Stimulated activated effector memory CD8-positive, alpha-beta T cell treated with anti-CD3 and anti-CD28 coated beads, Interleukin-12 subunit alpha, Interleukin-12 subunit beta, amount 100 ng/mL, for 72 hours (primary cell): ENCODE measurements around the gene CACTIN.

Experiments used
- ATAC-seq: fragments of 150-1000 bp; cut with Tn5 transposase; 2 replicates; pipeline ENCODE4 v1.10.0; 2021
- DNase-seq, 2 donors: peaks; one replicate each; pipeline ENCODE4 v3.0.0; 2021 to 2022; ENCODE audit warnings: low spot score in 2 of 2
- H3K27ac Mint-ChIP-seq: one replicate; pipeline ENCODE4 v1.8.0; 2022; ENCODE audit warnings: mild to moderate bottlenecking, mixed read lengths
- H3K36me3 Mint-ChIP-seq: one replicate; pipeline ENCODE4 v1.8.0; 2022; ENCODE audit warnings: mild to moderate bottlenecking, mixed read lengths
- H3K4me1 Mint-ChIP-seq: one replicate; pipeline ENCODE4 v1.8.0; 2022; ENCODE audit warnings: mixed read lengths
- H3K4me3 Mint-ChIP-seq: one replicate; pipeline ENCODE4 v1.8.0; 2022; ENCODE audit warnings: mild to moderate bottlenecking, mixed read lengths
- H3K9me3 Mint-ChIP-seq: one replicate; pipeline ENCODE4 v1.8.0; 2022; ENCODE audit warnings: mixed read lengths

Gene CACTIN

GRCh38 chr19:3643674-3644313, 17.2 kb upstream of the CACTIN start:
- Mint-ChIP-seq H3K9me3 (no peaks in the 10 kb centered on the region), H3K4me3 (no peak overlapping the region), H3K4me1 (no peaks in the 10 kb centered on the region), H3K27ac (no peak overlapping the region), H3K36me3 (peaks cover 63% of the 10 kb centered on the region)
- ATAC-seq (no peak), DNase-seq (no peak)

- ATAC-seq, result peak; percentile 19
- H3K4me3 Mint-ChIP-seq, result no peak overlapping the region
- H3K9me3 Mint-ChIP-seq, result no peaks in the 10 kb centered on the region
- no peak overlapping the region for H3K27ac Mint-ChIP-seq
- peak in 1 of 2 donors; percentile 39 for DNase-seq
- peaks cover 67% of the 10 kb centered on the region for H3K36me3 Mint-ChIP-seq
- no peaks in the 10 kb centered on the region for H3K4me1 Mint-ChIP-seq
Measured at GRCh38 chr19:3642987-3643673, 16.5 kb upstream of the CACTIN start.

- Mint-ChIP-seq H3K4me3 (no peak overlapping the region), H3K27ac (no peak overlapping the region)
- no peak for ATAC-seq
Measured at GRCh38 chr19:3642296-3642695, 15.7 kb upstream of the CACTIN start.

GRCh38 chr19:3641515-3642269, 15.1 kb upstream of the CACTIN start:
- no peak for ATAC-seq
- no peaks in the 10 kb centered on the region for H3K4me1 Mint-ChIP-seq
- no peak for DNase-seq
- no peak overlapping the region for H3K4me3 Mint-ChIP-seq
- no peak overlapping the region for H3K27ac Mint-ChIP-seq
- H3K36me3 Mint-ChIP-seq, result peaks cover 67% of the 10 kb centered on the region
- H3K9me3 Mint-ChIP-seq, result no peaks in the 10 kb centered on the region

More at GRCh38 chr19:3642296-3642695, 15.7 kb upstream of the CACTIN start:
- Mint-ChIP-seq H3K36me3 (peaks cover 64% of the 10 kb centered on the region), H3K9me3 (no peaks in the 10 kb centered on the region), H3K4me1 (no peaks in the 10 kb centered on the region)
- no peak for DNase-seq

- H3K4me3 Mint-ChIP-seq, result no peak overlapping the region
- DNase-seq, result no peak
- H3K9me3 Mint-ChIP-seq, result no peaks in the 10 kb centered on the region
- no peak for ATAC-seq
- H3K36me3 Mint-ChIP-seq, result peaks cover 71% of the 10 kb centered on the region
- no peaks in the 10 kb centered on the region for H3K4me1 Mint-ChIP-seq
- no peak overlapping the region for H3K27ac Mint-ChIP-seq
Measured at GRCh38 chr19:3639479-3639878, 12.9 kb upstream of the CACTIN start.

- peaks cover 81% of the 10 kb centered on the region for H3K36me3 Mint-ChIP-seq
- no peaks in the 10 kb centered on the region for H3K4me1 Mint-ChIP-seq
- ATAC-seq, result no peak
- no peak for DNase-seq
- no peak overlapping the region for H3K4me3 Mint-ChIP-seq
- no peaks in the 10 kb centered on the region for H3K9me3 Mint-ChIP-seq
- peak overlapping the region; percentile 79 for H3K27ac Mint-ChIP-seq
Measured at GRCh38 chr19:3638208-3639193, 11.9 kb upstream of the CACTIN start.

- Mint-ChIP-seq H3K4me1 (no peaks in the 10 kb centered on the region), H3K27ac (no peak overlapping the region), H3K4me3 (no peak overlapping the region), H3K9me3 (no peaks in the 10 kb centered on the region), H3K36me3 (peaks cover 83% of the 10 kb centered on the region)
- DNase-seq (no peak), ATAC-seq (no peak)
Measured at GRCh38 chr19:3637621-3638020, 11.0 kb upstream of the CACTIN start.

GRCh38 chr19:3636962-3637361, 10.4 kb upstream of the CACTIN start:
- no peaks in the 10 kb centered on the region for H3K4me1 Mint-ChIP-seq
- no peak for DNase-seq
- H3K4me3 Mint-ChIP-seq, result no peak overlapping the region
- peaks cover 85% of the 10 kb centered on the region for H3K36me3 Mint-ChIP-seq
- no peaks in the 10 kb centered on the region for H3K9me3 Mint-ChIP-seq
- H3K27ac Mint-ChIP-seq, result no peak overlapping the region
- ATAC-seq, result no peak

- Mint-ChIP-seq H3K4me3 (no peak overlapping the region), H3K9me3 (no peaks in the 10 kb centered on the region), H3K36me3 (peaks cover 85% of the 10 kb centered on the region), H3K4me1 (no peaks in the 10 kb centered on the region), H3K27ac (no peak overlapping the region)
- ATAC-seq, result no peak
- DNase-seq, result no peak
Measured at GRCh38 chr19:3636506-3636905, 9.9 kb upstream of the CACTIN start.

GRCh38 chr19:3634496-3635045, 8.0 kb upstream of the CACTIN start:
- Mint-ChIP-seq H3K9me3 (no peaks in the 10 kb centered on the region), H3K4me3 (no peak overlapping the region), H3K4me1 (peaks cover 8% of the 10 kb centered on the region), H3K27ac (peak overlapping the region; percentile 81), H3K36me3 (peaks cover 81% of the 10 kb centered on the region)
- ATAC-seq, result no peak
- DNase-seq, result no peak

- Mint-ChIP-seq H3K4me3 (no peak overlapping the region), H3K9me3 (no peaks in the 10 kb centered on the region), H3K36me3 (peaks cover 71% of the 10 kb centered on the region), H3K4me1 (peaks cover 8% of the 10 kb centered on the region), H3K27ac (peak overlapping the region; percentile 76)
- ATAC-seq (no peak), DNase-seq (no peak)
Measured at GRCh38 chr19:3633559-3633988, 7.0 kb upstream of the CACTIN start.

GRCh38 chr19:3632739-3633558, 6.4 kb upstream of the CACTIN start:
- peaks cover 8% of the 10 kb centered on the region for H3K4me1 Mint-ChIP-seq

GRCh38 chr19:3632098-3632497, 5.5 kb upstream of the CACTIN start:
- H3K27ac Mint-ChIP-seq, result no peak overlapping the region
- no peaks in the 10 kb centered on the region for H3K9me3 Mint-ChIP-seq
- DNase-seq, result no peak
- no peak overlapping the region for H3K4me3 Mint-ChIP-seq
- H3K4me1 Mint-ChIP-seq, result peaks cover 12% of the 10 kb centered on the region
- H3K36me3 Mint-ChIP-seq, result peaks cover 72% of the 10 kb centered on the region
- no peak for ATAC-seq

More at GRCh38 chr19:3632739-3633558, 6.4 kb upstream of the CACTIN start:
- Mint-ChIP-seq H3K36me3 (peaks cover 66% of the 10 kb centered on the region), H3K4me3 (no peak overlapping the region), H3K27ac (peak overlapping the region; percentile 76), H3K9me3 (no peaks in the 10 kb centered on the region)
- ATAC-seq (peak; percentile 9), DNase-seq (no peak)
